ENCODE data around the gene KRTAP10-1.
"Not testable (repeated sequence)": the region's sequence is repeated elsewhere in the genome, so short reads cannot be mapped to it uniquely, and the experiment has no call there.

KRTAP10-1 gene

DNA sequence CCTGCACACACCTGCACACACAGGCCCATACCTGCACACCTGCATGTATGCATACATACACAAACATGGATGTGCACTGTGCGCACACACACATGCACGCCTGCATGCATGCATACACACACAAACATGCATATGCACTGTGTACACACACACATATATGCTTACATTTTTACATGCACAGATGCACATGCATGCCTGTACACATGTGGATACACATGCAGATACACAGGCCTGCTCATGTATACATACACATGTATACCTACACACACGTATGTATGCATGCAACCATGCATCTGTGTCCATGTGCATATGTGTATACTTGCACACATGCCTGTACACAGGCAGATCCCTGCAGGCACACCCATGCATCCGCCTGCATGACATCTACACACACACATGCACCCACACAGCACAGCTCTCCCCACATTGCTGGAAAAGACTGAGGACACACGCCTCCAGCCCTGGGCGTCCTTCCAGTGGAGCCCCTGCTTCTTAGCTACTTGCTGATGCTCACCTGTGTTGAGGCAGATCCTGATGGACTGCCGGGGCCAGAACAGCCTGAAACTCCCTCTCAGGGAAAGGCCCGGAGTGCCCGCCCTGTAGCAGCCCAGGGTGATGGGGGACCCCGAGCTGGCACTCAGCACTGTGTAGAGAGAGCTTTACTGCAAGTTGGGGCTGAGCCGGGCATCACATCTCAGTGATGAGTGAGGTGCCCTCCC lies 28.6 kb downstream of the KRTAP10-1 start:
- Mint-ChIP-seq H3K4me3 (no peak overlapping the region), H3K27ac (no peak overlapping the region), H3K36me3 (ENCODE audit: low read depth) (no peaks in the 10 kb centered on the region), H3K27me3 (no peaks in the 10 kb centered on the region), H3K9me3 (no peaks in the 10 kb centered on the region), H3K4me1 (ENCODE audit: low read depth) (no peaks in the 10 kb centered on the region)

DNA sequence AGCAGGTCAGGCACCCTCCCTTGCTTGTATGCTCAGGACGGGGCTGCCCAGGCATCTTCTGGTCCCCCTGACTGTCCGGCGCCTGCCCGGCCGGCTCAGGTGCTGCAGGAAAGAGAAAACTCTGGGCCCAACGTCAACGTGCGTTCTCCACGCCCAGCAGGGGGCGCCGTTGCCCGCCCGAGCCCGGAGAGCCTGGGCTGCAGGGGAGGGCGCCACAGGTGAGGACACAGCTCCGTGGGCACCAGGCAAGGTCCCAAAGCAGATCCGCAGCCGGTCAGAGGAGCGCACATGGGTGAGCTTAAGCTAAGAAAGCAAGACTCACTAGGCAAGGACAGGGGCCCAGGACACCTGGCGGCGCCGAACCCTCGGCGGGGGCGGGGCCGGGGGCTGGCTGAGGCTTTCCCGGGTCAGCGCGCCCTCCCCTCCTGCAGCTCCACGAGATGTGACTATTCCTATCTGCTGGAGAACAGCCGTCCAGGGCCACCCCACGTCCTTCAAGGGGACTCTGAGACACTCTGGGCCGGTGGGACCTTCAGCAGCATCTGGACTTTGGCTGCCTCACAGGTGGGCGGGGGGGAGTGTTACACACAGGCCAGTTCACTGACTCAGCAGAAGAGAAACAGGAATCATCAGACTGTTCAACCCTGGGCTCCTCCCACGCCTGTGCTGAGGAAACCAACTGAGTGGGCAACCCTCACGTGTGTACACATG lies 29.3 kb downstream of the KRTAP10-1 start:
- no peaks in the 10 kb centered on the region for H3K36me3 Mint-ChIP-seq (ENCODE audit: low read depth)
- no peak overlapping the region for H3K27ac Mint-ChIP-seq
- H3K27me3 Mint-ChIP-seq: no peaks in the 10 kb centered on the region
- no peaks in the 10 kb centered on the region for H3K9me3 Mint-ChIP-seq
- H3K4me1 Mint-ChIP-seq (ENCODE audit: low read depth): no peaks in the 10 kb centered on the region
- no peak overlapping the region for H3K4me3 Mint-ChIP-seq

GRCh38 chr21:44510109-44510507 lies 29.9 kb downstream of the KRTAP10-1 start:
- Mint-ChIP-seq H3K36me3 (ENCODE audit: low read depth) (no peaks in the 10 kb centered on the region), H3K4me3 (no peak overlapping the region), H3K9me3 (no peaks in the 10 kb centered on the region), H3K4me1 (ENCODE audit: low read depth) (no peaks in the 10 kb centered on the region), H3K27me3 (no peaks in the 10 kb centered on the region), H3K27ac (no peak overlapping the region)

DNA sequence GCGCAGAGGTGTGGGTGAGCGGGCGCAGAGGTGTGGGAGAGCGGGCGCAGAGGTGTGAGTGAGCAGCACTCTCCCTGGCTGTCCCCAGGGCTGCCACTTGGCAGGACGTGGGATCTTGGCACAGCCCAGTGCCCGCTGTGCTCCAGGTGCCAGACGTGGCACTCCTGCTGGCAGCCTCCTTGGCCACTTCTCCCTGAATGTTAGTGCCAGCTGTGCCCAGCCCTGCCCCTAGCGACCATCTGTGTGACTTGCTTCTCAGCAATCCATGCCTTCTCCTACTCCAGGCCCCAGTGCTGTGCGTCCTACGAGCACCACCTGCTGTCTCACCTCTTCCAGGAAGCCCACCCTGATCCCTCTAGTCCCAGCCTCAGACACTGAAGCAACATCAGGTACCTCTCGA lies 30.5 kb downstream of the KRTAP10-1 start:
- no peaks in the 10 kb centered on the region for H3K27me3 Mint-ChIP-seq
- H3K4me3 Mint-ChIP-seq: no peak overlapping the region
- no peak overlapping the region for H3K27ac Mint-ChIP-seq
- H3K36me3 Mint-ChIP-seq (ENCODE audit: low read depth): no peaks in the 10 kb centered on the region
- no peaks in the 10 kb centered on the region for H3K4me1 Mint-ChIP-seq (ENCODE audit: low read depth)
- no peaks in the 10 kb centered on the region for H3K9me3 Mint-ChIP-seq

DNA sequence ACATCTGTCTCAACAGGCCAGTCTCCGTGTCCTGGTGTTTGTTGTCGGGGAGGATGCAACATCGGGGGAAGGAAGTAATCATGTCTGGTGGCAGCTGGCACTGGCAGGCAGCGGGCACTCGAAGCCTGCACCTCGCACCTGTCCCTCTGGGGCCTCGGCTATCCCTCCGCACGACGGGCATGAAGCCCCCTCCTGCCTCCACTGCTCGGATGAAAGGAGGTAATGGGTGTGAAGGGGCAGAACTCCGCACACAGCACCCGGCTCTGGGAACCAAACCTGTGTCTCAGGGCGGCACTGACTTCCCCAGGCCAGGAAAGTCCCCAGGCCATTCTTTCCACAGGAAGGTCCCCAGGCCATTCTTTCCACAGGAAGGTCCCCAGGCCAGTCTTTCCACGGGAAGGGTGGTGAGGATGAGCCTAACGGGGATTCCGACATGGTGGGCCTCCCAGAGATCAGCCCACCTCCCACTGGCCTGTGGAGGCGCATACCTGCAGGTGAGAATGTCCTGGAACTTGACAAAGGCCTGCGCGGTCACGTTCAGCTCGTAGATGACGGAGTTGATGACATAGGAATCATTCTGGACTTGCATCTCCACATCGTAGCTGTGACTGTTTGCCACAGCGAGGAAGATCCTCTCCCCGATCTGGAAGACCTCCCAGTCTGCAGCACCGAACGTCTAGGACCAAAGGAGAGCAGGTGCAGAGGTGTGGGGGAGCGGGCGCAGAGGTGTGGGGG lies 31.1 kb downstream of the KRTAP10-1 start:
- Mint-ChIP-seq H3K4me3 (no peak overlapping the region), H3K27me3 (no peaks in the 10 kb centered on the region), H3K9me3 (no peaks in the 10 kb centered on the region), H3K27ac (no peak overlapping the region), H3K36me3 (ENCODE audit: low read depth) (no peaks in the 10 kb centered on the region), H3K4me1 (ENCODE audit: low read depth) (no peaks in the 10 kb centered on the region)

DNA sequence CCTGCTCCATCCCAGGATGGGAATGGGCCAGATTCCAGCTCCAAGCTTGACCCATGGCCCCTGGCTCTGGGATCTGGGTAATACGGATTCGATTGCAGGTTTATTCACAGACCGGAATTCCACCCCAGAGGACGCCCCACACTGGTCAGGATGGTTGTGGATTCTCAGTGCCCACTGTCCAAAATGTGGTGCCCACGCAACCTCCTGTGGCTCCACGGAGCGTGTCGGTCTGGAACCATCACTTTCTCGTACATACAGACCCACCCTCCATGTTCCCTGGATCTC lies 31.6 kb downstream of the KRTAP10-1 start:
- H3K4me3 Mint-ChIP-seq: no peak overlapping the region
- H3K27ac Mint-ChIP-seq: no peak overlapping the region
- no peaks in the 10 kb centered on the region for H3K36me3 Mint-ChIP-seq (ENCODE audit: low read depth)
- H3K27me3 Mint-ChIP-seq: no peaks in the 10 kb centered on the region
- H3K4me1 Mint-ChIP-seq (ENCODE audit: low read depth): no peaks in the 10 kb centered on the region
- no peaks in the 10 kb centered on the region for H3K9me3 Mint-ChIP-seq

DNA sequence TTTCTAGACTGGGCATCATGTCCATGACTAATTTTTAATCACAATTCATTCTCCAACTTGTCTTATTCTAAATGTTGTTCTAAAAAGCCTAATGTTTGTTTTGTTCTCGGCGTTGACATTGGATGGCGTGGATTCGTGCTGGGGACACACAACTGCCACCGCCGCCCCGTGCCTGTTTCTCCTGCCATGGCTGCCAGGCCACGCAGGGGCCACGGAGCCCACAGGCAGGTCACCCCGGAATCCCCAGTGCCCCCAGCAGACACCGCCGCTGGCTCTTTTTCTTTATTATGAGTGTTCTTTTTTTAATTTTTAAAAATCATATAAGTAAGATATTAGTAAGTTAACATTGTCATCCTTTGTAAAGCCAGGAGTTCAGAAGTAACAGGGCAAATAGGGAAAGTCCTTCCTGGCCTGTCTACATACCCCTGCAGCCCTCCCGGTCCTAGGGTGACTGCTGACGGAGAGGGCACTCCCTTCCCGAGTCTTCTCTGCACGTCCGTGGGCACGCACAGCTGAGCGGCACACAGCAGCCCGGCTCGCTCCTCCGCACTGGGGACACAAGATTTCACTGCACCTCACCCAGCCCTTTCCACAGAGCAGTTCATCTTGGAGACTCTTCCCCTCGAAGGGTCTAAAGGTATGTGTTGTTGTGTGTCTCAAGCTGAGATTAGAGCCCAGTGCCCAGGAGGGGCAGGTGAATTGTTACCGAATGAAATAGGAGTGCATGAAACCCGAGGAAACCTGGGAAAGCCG lies 32.1 kb downstream of the KRTAP10-1 start:
- no peaks in the 10 kb centered on the region for H3K27me3 Mint-ChIP-seq
- no peak overlapping the region for H3K4me3 Mint-ChIP-seq
- no peak overlapping the region for H3K27ac Mint-ChIP-seq
- H3K4me1 Mint-ChIP-seq (ENCODE audit: low read depth): no peaks in the 10 kb centered on the region
- H3K36me3 Mint-ChIP-seq (ENCODE audit: low read depth): no peaks in the 10 kb centered on the region
- H3K9me3 Mint-ChIP-seq: no peaks in the 10 kb centered on the region

DNA sequence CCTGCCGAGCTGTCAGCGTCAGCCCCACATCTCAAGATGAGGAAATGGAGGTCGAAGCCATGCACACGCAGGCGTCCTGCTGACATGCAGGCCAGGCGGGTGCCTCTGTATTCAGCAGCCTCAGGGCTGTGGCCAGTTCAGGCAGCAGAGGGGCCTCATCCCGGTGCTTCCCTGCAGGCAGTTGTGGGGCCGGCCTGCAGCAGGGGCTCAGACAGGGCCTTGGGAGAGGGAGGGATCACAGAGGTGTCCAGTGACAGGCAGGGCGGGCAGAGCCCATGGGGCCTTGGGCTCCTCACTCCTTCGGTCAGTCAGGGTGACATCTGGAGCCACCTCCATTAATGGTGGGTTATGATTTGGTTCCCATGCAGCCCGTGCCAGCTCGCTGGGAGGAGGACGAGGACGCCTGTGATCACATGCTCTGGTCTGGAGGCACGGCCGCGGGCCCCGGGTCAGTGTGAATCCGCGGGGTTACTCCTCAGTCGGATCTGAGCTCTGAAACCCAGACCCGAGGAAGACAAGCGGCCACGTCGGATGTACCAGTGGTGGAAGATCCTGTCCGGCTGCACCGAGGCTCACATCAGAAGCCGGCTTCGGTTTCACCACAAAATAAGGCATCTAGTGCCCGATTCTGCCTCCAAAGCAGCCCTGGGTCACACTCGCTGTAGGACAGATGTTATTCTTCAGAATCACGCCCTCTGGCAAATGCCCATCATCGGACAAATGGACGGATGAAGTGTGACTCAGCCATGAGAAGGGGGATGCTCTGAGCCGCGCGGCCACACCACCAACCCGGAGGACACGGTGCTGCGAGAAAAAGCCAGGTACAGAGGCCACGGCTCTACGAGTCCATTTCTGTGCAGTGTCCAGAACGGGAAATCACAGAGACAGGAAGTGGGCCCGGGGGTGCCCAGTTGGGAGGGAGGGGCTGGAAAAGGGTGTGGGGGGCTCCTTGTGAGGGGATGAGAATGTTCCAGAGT lies 33.4 kb downstream of the KRTAP10-1 start:
- Mint-ChIP-seq H3K9me3 (no peaks in the 10 kb centered on the region), H3K27me3 (no peaks in the 10 kb centered on the region), H3K4me3 (no peak overlapping the region), H3K27ac (no peak overlapping the region), H3K36me3 (ENCODE audit: low read depth) (no peaks in the 10 kb centered on the region), H3K4me1 (ENCODE audit: low read depth) (no peaks in the 10 kb centered on the region)

- no peak overlapping the region for H3K27ac Mint-ChIP-seq
- no peaks in the 10 kb centered on the region for H3K36me3 Mint-ChIP-seq (ENCODE audit: low read depth)
- H3K4me1 Mint-ChIP-seq (ENCODE audit: low read depth): no peaks in the 10 kb centered on the region
- H3K27me3 Mint-ChIP-seq: no peaks in the 10 kb centered on the region
- H3K9me3 Mint-ChIP-seq: no peaks in the 10 kb centered on the region
- H3K4me3 Mint-ChIP-seq: no peak overlapping the region
Observed at GRCh38 chr21:44505673-44506278, 34.2 kb downstream of the KRTAP10-1 start.

GRCh38 chr21:44503901-44504399 lies 36.0 kb downstream of the KRTAP10-1 start:
- no peaks in the 10 kb centered on the region for H3K4me1 Mint-ChIP-seq (ENCODE audit: low read depth)
- H3K9me3 Mint-ChIP-seq: no peaks in the 10 kb centered on the region
- no peak overlapping the region for H3K4me3 Mint-ChIP-seq
- no peaks in the 10 kb centered on the region for H3K27me3 Mint-ChIP-seq
- H3K36me3 Mint-ChIP-seq (ENCODE audit: low read depth): no peaks in the 10 kb centered on the region
- H3K27ac Mint-ChIP-seq: no peak overlapping the region

- H3K27ac Mint-ChIP-seq; H3K4me1 Mint-ChIP-seq (ENCODE audit: low read depth); H3K4me3 Mint-ChIP-seq; H3K9me3 Mint-ChIP-seq; H3K27me3 Mint-ChIP-seq; H3K36me3 Mint-ChIP-seq (ENCODE audit: low read depth): not testable (repeated sequence)
Observed at GRCh38 chr21:44503006-44503889, 36.7 kb downstream of the KRTAP10-1 start.

- H3K27me3 Mint-ChIP-seq: no peaks in the 10 kb centered on the region
- H3K27ac Mint-ChIP-seq: no peak overlapping the region
- H3K4me3 Mint-ChIP-seq: no peak overlapping the region
- H3K9me3 Mint-ChIP-seq: no peaks in the 10 kb centered on the region
- no peaks in the 10 kb centered on the region for H3K4me1 Mint-ChIP-seq (ENCODE audit: low read depth)
- H3K36me3 Mint-ChIP-seq (ENCODE audit: low read depth): no peaks in the 10 kb centered on the region
Observed at GRCh38 chr21:44502171-44502958, 37.6 kb downstream of the KRTAP10-1 start.
